A204.1 (cell line): Measurements from ENCODE around the gene CCDC43.
"Not testable (repeated sequence)": the region's sequence is repeated elsewhere in the genome, so short reads cannot be mapped to it uniquely, and the experiment has no call there.

ENCODE experiments used
- FAIRE-seq: peaks from 2 replicates; lab custom pipeline; 2012; peaks lifted over from hg19 to GRCh38; lab: Jason Lieb, UNC

CCDC43 gene

GRCh38 chr17:44666006-44666405 lies 23.6 kb downstream of the CCDC43 start:
- FAIRE-seq: no peak

- FAIRE-seq: no peak
These were observed 24.7 kb downstream of the CCDC43 start for GRCh38 chr17:44664867-44665266.

GRCh38 chr17:44663095-44663494 lies 26.5 kb downstream of the CCDC43 start:
- peak; percentile 73 for FAIRE-seq

GRCh38 chr17:44661835-44662234 lies 27.7 kb downstream of the CCDC43 start:
- no peak for FAIRE-seq

DNA sequence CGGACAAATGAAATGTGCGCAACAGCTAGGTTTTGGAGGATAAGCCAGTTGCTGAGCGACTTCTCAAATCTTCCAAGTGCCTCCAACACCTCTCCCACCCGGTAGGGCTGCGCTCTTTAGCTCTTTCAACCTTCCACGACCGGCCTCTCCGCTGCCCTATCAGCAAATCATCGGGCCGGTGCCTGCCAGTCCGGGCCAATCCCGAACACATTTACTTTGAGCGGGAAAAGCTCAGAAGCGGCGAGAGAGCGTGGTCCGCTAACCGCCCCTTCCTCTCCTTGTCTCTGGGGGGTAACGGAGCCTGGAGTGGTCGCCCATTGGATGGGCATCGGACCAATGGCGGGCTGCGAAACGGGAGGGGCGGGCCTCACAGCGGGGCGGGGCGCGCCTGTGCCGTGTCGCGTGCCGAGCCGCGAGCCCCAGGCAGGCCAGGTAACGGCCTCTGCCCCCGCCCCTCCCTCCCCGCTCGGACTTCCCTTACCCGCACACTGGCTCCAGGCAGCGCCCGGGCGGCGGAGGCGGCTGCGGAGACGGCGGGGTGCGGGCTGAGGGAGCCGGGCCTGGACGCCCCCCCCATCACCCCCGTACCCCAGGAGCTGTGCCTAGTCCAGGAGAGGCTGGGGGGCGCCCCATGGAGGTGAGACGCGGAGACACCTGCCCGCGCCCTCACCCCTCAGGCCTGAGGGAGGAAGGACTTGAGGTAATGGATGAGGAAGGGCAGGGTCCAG lies 33.4 kb downstream of the CCDC43 start, which contains the start of gene MEIOC:
TSS of gene MEIOC (plus strand) at position 486 of the 728 bp plus-strand sequence. CDS start at position 632, 146 bp downstream.
- no peak for FAIRE-seq

GRCh38 chr17:44653954-44654353 lies 35.6 kb downstream of the CCDC43 start:
- FAIRE-seq: no peak

DNA sequence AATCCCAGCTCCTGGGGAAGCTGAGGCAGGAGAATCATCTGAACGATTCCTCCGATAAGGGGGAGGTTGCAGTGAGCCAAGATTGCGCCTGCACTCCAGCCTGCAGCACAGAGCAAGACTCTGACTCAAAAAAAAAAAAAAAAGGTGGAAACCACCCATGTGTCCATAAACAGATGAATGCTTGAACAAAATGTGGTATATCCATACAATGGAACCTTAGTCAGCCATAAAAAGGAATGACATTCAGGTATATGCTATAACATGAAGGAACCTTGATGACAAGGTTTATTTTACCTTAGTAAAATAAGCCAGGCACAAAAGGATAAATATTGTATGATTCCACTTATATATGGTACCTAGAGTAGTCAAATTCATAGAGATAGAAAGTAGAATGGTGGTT lies 36.2 kb downstream of the CCDC43 start:
- no peak for FAIRE-seq

GRCh38 chr17:44652727-44653126 lies 36.8 kb downstream of the CCDC43 start:
- no peak for FAIRE-seq

GRCh38 chr17:44651228-44651627 lies 38.3 kb downstream of the CCDC43 start:
- no peak for FAIRE-seq

- no peak for FAIRE-seq
These were observed 40.6 kb downstream of the CCDC43 start for GRCh38 chr17:44648963-44649362.

DNA sequence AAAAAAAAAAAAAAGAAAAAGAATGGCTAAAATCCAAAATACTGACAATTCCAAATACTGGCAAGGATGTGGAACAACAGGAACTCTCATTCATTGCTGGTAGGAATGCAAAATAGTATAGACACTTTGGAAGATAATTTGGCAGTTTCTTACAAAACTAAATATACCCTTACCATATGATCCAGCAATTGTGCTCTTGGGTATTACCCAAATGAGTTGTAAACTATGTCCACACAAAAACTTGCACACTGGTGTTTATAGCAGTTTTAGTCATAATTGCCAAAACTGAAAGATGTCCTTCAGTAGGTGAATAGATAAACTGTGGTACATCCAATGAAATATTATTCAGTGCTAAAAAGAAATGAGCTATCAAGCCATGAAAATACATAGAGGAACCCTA lies 41.8 kb downstream of the CCDC43 start:
- FAIRE-seq: no peak

DNA sequence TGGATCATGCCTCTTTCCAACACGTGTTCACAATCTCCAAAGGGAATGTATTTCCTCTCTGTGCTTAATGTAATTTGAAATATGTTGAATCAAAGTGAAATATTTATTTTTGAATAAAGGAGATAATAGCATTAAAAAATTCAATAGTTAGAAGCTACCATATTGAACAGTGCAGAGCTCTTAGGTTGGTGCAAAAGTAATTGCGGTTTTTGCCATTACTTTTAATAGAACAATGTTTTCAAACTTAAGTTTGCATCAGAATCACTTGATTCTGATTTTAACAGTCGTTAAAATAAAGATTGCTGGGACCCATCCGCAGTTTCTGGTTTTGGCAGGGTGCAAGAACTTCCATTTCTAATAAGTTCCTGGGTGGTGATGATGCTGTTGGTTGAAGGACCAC lies 43.3 kb downstream of the CCDC43 start:
- FAIRE-seq: no peak

GRCh38 chr17:44645341-44645740 lies 44.2 kb downstream of the CCDC43 start:
- FAIRE-seq: no peak

- FAIRE-seq: no peak
These were observed 46.7 kb downstream of the CCDC43 start for GRCh38 chr17:44642834-44643233.

DNA sequence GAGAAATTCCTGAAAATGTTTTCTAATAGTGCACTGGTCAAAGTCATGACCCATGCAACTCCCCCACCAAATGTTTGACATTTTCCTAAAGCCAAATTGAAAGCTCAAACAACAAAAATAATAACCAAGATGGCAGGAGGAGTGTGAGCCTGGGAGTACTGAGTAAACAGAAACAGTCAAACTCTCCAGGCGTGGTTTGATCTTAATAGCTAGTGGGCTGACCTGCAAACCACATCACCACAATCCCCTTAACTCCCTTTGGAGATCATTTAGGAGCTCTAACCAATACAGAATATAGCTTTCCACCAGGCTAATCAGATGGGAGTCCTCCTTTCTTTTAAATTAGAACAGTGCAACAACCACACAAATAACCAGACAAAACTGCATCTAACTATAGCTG lies 52.5 kb downstream of the CCDC43 start:
- FAIRE-seq: no peak

GRCh38 chr17:44636562-44636961 lies 53.0 kb downstream of the CCDC43 start:
- FAIRE-seq: peak; percentile 97

DNA sequence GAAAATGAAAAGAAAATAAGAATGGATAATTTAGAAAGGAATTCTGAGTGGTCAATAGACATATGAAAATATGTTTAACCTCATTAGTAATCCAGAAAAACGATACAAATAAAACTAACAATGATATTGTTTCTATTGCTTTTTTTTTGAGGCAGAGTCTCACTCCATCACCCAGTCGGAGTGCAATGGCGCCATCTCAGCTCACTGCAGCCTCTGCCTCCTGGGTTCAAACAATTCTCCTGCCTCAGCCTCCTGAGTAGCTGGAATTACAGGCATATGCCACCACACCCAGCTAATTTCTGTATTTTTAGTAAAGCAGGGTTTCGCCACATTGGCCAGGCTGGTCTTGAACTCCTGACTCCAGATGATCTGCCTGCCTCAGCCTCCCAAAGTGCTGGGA lies 55.2 kb downstream of the CCDC43 start:
- not testable (repeated sequence) for FAIRE-seq

DNA sequence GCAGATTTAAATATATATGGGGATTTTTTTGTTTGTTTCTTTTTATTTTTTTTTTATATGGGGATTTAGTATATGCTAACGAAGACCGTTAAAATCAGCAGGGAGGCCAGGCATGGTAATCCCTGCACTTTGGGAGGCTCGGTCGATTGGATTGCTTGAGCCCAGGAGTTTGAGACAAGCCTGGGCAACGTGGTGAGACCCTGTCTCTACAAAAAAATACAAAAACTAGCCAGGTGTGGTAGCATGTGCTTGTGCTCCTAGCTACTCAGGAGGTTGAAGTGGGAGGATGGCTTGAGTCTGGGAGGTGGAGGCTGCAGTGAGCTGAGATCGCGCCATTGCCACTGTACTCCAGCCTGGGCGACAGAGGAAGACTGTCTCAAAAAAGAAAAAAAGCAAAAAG lies 55.6 kb downstream of the CCDC43 start:
- FAIRE-seq: no peak

DNA sequence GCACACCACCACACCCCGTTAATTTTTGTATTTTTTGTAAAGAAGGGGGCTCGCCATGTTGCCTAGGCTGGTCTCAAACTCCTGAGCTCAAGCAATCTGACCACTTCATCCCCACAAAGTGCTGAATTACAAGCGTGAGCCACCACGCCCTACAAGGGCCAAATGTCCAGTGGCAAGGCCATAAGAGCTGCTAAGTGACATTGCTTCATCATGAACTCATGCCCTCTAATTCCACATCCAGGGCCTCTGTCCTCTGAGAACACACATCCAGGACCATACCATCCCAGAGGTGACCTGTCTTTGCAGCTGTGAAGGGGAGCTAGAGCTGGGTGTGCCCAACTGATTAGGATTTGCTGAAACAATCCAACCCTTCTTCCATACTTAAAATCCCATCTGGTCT lies 58.9 kb downstream of the CCDC43 start:
- FAIRE-seq: no peak

GRCh38 chr17:44629314-44629713 lies 60.3 kb downstream of the CCDC43 start:
- FAIRE-seq: no peak

- no peak for FAIRE-seq
These were observed 61.1 kb downstream of the CCDC43 start for GRCh38 chr17:44628243-44629188.

DNA sequence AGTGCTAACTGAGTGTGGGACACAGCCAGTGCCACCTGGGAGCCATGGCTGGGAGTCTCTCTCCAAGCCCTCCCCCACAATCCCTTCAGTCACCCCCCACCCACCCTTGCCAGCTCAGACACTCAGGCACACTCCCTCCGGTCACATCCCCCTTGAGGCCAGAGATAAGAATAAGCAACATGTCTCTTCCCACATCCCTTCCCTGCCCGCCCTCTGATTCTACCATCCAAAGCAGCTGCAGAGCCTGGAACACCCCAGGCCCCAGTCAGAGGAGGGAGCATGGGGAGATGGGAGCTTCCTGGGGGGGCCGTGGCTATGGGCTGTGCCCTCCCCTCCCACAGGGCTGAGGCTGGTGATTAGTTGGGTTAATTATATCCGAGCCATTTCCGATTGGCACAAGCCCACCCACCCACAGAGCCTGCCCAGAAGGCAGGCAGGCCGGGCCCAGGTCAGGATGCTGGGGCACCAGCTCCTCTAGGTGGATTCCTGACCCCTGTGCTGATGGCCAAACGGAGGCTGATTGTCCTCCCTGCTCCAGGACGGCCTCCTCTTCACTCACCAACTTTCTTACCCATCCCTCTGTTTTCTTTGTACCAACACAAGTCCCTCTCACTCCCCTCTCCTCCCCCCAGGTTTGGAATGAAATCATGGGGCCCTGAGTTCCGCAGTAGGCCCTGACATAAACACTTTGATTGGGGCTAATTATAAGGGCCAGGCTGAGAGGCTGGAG lies 61.9 kb downstream of the CCDC43 start:
- FAIRE-seq: no peak
